OCI-LY7 (cell line): ENCODE data around the gene RAB32.

ENCODE experiments used
- CTCF ChIP-seq: fragments of 200-600 bp; sonication (generic); conservative IDR thresholded peaks from 2 replicates; pipeline ENCODE4 v1.5.1; 2014; ENCODE audit warnings: mild to moderate bottlenecking, antibody characterized with exemption, low read length, moderate library complexity, mixed read lengths
- EZH2phosphoT487 ChIP-seq: fragments of 200-600 bp; sonication (generic); IDR thresholded peaks from 2 replicates; pipeline ENCODE4 v1.6.1; 2018; ENCODE audit warnings: low read depth, borderline replicate concordance, mild to moderate bottlenecking, mixed run types, antibody characterized with exemption, low read length, moderate library complexity, mixed read lengths

GRCh38 chr6:146526192-146526591 lies 17.4 kb upstream of the RAB32 start:
- 0 out of 2 replicates have a peak, but pooled peaks have one; percentile 19 for TF ChIP-seq CTCF
- TF ChIP-seq EZH2phosphoT487, result no peak
